Panc1 (cell line): Measurements from ENCODE around the gene CCR7.

ENCODE experiments used
- CTCF ChIP-seq: fragments of 450-650 bp; IDR thresholded peaks from 2 replicates; pipeline ENCODE4 v1.5.1; 2017; ENCODE audit warnings: mild to moderate bottlenecking
- POLR2AphosphoS5 ChIP-seq: IDR thresholded peaks from 2 replicates; pipeline ENCODE4 v1.6.1; 2012; ENCODE audit warnings: mild to moderate bottlenecking, low read depth, low read length, moderate library complexity
- REST ChIP-seq, 2 experiments: IDR thresholded peaks; 2 replicates each; pipeline ENCODE4 v1.6.1; 2011 to 2012; ENCODE audit warnings: low read depth in 2 of 2, control low read depth in 1 of 2, low read length in 1 of 2, mild to moderate bottlenecking in 1 of 2, moderate library complexity in 1 of 2; ENCODE audit not compliant: insufficient read depth in 1 of 2
- TCF7L2 ChIP-seq: IDR thresholded peaks from 2 replicates; pipeline ENCODE4 v1.6.1; 2011; ENCODE audit warnings: mild to moderate bottlenecking, low read depth, low read length, inconsistent platforms

GRCh38 chr17:40568074-40568836 lies 3.0 kb upstream of the CCR7 start:
- TF ChIP-seq CTCF (no peak), TCF7L2 (no peak), POLR2AphosphoS5 (no peak), REST (IDR thresholded peaks at IDR 0.05; ENCODE audit: insufficient read depth in 1 of 2, low read depth in 2 of 2, low read length in 1 of 2) (no peak)
